Middle frontal gyrus (tissue), 1 donor: Measurements from ENCODE around the gene FLT4.

ENCODE experiments used
- DNase-seq: peaks from one replicate; pipeline ENCODE4 v3.0.0-alpha.2; 2015; ENCODE audit warnings: low spot score; ENCODE audit errors: extremely low spot score

The FLT4 gene

DNA sequence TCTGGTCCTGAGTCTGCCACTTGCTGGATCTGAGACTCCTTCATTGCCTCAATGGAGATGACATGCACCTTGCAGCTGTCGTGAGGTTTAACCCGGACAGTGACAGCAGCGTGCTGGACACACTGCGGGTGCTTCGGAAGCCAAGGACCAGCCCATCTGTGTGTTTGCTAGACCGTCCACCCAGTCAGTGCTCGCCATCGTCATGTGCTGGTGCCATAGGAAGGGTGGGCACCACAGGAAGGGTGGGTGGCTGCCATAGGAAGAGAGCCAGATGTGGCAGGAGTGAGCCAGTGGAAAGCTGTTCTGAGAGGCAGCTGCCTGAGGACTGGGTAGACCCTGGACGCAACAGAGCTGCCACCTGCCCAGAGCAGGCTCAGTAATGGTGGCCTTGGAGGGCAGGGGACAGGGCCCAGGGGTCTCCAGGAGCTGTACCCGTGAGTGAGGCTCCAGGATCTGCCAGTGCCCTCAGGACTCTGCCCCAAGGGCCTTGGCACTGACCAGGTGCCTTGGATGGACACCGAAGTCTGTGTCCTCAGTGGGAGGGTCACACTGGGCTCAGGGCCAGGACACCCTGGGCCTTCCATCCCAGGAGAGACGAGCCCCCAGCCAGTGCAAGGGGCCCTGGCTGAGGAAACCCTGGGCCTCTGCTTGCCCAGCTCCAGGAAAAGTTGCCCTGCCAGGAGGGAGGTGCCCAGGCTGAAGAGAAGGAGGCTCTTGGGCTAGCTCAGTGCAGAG, 21.8 kb downstream of the FLT4 start:
- DNase-seq = no peak

DNA sequence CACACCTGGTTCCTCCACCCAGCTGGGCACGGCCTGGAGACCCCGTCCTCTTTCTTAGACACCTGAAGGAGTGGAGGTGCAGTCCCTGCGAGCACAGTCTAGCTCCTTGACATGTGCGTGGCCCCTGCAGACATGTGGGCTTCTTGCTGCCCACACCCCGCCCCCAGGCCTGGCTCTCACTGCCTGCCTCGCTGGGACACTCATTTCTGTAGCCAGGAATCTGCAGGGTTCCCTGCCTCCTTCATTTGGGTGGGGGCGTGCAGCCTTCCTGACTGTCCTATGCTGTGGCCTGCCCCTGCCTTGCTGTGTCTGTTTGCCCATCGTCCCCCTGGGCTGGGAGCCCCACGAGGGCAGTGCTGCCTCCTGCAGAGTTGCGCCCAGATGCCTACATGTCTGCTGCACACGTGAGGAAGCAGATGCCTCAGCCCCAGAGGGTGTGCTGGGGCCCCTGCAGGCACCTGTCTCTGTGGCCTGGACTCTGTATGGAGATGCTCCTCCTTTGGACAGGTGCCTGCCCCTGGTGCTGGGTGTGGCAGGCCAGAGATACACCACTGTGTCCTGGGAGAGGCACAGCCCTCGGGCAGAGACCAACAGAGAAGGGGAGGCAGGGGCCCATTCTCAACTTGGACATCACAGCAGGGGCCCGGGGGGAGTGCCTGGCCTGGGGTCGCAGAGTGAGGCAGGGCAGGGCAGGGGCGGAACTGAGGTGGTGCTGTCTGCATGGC, 22.6 kb downstream of the FLT4 start:
- DNase-seq = no peak

DNA sequence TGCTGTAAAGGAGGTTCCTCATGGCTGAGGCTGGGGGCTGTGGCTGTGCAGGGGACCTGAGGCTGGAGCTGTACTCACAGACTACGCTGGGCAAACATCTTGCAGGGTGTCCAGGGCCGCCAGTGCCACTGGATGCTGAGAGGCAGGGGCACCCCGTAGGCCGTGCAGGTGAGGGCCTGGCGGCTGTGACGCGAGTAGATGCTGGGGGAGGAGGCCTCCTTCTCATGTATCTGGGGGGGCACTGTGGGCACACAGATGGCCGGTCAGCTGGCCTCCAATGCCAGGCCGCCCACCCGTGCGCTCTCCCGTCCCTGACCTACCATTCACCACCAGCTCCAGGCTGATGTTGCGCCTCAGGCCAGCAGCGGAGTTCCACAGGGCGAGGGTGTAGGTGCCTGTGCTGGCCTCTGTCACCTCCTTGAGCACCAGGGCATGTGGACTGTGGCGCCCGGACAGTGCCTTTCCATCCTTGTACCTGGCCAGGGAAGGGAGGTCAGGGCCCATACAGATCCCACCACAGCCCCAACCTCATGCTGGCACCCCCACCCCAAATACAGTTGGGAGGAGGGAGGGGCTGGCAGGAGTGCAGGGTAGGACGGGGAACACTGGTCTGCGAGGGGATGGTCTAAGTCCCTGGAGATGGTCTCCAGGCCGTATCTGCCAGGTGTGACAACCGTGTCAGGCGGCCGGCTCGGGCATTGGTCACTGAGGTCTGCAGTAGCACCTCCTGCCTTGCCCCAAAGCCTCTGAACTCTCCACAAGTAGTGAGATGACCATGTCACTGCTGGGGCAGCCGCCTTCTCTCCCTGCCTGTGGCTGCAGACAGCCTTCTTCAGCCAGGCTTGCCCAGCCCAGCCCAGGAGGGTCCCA, 23.4 kb downstream of the FLT4 start:
- no peak for DNase-seq

DNA sequence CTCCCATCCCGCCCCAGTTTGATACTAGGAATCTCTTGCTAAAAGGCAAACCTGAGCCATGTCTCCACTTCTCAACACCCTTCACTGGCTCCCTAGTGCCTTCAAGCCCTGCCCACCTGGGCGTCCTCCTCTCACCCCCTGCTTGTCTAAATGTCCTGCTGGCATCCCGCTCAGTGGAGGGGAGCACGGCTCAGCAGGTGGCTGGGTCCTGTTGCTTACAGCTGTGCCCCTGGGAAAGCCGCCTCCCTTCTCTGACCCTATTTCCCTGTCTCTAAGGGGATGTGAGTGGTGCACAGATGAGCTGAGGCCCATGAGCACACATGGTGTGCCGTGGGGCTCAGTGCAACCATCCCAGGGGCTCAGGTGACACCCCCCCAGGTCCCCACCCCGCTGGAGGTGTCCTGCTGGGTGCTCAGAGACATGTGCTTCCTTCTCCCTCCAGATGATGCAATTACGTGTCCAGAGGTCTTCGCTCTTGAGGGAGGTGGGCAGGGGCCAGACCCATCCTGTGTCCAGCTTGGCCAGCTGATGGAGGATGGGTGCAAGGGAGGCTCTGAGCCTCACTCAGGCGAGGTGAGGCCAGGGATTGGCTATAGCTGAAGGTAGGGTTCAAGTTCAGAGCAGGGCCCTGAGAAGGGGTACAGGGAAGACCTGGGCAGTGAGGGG, 24.1 kb downstream of the FLT4 start:
- DNase-seq = no peak

DNA sequence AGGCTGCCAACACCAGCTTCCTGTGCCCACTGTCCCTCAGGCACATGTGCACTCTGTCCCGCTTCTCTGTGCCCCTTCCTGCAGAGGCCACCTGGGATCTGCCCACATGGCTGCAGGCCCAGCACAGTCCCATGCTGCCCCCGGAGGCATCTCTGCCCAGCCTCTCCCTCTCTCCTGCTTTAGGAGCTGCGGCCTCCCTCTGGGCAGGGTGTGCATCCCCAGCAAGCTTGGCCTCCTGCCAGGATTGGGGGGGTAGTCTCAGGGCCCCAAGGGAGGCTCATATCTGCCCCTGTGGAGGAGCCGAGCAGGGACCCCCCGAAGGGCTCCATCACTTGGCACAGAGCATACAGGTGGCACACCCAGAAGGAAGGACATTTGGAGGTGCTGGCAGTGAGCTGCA, 24.8 kb downstream of the FLT4 start:
- DNase-seq = no peak

DNA sequence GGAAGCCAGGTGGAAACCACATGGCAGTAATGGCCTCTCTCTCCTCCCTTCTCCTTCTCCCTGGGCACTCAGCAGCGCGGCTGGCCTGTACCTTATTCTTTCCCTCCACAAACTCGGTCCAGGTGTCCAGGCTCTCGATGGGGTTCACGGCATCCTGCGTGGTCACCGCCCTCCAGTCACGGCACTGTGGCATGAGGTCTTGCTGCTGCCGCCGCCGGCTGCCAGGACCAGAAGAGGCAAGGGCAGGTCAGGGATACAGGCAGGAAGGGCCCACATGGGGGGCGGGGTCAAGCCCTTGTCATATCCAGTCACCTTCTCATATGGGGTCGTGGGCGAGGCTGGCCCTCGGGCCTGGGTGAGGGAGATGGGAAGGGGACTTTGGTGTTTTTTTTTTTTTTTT, 25.6 kb downstream of the FLT4 start:
- DNase-seq = no peak

DNA sequence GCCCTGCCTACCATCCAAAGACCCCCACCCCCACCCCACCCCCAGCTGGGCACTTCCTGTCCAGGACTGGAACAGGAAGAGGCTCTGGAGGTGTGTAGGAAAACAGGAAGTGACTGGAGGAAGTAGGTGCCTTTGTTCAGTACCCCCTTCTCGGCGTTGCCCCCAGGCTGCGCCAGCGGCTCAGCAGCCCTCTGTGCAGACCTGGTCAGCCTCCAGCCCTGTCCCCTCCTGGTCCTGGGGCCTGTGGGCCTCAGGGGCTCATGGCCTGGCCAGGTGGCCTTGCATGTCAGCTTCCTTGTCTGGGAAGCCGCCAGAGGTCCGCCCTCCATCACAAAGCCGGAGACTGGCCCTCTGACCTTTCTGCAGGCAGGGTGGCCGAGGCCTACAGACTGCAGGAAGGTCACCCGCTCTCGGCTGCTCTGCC, 26.0 kb downstream of the FLT4 start:
- no peak for DNase-seq

DNA sequence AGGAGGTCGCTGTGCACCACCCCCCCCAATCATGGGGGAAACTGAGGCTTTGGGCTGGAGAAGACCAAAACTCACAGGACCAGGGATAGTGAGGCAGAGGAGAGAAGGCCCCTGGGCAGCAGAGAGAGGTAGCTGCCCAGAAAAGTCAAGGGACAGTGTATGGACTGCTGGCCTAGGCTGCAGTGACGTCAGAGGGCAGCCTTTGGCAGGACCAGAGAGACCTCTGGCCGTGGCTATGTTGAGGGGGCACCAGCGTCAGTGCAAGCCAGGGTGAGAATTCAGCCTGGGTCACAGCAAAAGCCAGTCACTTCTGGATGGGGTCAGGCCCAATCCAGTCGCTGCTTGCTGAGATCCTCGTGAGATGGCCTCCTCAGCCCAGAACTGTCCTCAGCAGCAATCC, 26.5 kb downstream of the FLT4 start:
- no peak for DNase-seq

DNA sequence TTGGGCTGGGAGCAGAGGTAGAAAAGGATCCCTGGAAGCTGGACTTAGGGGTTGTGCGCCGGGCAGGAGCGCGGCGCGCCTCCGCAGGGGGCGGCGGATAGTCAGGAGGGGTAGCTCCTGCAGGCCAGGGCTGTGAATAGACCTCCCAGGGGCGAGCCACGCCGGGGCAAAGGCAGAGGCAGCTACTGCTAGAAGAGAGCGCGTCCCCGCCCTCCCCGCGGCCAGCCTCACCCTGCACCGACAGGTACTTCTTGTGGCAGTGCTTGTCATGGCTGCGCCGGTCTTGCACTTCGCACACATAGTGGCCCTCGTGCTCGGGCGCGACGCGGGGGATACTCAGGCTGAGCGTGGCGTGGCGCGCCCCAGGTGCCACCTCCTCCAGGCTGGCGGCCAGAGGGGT, 28.1 kb downstream of the FLT4 start:
- DNase-seq = no peak

DNA sequence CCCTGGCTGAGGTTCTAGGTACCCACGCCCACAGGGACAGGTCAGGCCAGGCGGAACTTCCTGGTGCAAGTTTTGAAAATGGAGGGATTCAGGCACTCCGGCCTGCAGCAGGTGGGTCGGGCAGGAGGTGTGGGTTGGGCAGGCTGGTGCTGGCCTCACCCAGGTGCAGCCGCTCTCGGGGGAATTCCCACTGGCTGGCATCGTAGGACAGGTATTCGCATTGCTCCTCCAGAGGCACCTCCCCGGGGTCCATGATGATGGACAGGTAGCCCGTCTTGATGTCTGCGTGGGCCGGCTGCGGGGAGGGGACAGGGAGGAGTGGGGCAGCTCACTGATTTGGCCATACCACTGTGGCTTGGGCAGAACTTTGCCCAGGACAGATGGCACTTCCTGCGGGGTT, 29.4 kb downstream of the FLT4 start:
- DNase-seq = no peak

DNA sequence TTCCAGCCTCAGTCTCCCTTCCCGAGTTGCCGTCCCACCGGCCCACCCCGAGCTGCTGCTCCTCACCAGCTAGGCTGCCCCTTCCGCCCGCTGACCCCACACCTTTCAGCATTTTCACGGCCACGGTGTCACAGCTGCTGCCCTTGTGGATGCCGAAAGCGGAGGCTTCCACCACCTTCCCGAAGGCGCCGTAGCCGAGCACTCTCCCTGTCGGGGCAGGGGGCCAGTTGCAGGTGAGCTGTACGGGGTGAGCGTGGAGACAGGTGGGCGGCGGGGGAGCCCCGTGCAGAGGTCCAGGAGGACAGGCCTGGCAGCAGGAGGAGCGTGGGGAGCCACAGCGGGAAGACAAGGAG, 29.9 kb downstream of the FLT4 start:
- DNase-seq = no peak

DNA sequence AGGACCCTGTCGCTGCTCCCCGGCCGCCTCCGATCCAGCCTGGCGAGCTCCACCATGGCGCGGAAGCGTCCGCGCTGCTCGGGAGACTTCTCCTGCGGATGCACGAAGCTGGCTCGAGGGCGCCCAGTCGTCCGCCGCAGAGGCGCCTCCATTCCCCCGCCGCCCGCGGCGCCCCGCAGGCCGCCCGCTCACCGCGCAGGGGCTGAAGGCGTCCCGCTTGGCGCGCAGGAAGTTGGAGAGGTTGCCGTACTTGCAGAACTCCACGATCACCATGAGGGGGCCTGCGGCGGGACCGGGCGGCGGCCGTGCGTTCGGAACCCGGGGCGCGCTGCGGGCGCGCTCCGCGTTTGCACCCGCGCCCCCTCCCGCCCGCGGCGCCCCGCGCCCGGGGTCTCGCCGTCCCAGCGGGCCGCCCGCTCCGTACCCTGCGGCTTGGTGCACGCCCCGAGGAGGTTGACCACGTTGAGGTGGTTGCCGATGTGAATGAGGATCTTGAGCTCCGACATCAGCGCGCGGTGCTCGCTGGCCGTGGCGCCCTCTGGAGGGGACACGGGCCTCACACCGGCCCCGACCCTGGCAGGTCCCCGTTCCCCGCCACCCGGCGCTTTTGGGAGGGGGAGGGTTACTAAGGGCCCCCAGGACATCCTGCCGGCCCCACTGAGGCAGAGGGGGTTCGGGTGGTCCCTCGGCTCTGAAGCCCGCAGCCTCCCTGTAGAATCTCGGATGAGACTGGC, 30.4 kb downstream of the FLT4 start:
- DNase-seq = no peak

DNA sequence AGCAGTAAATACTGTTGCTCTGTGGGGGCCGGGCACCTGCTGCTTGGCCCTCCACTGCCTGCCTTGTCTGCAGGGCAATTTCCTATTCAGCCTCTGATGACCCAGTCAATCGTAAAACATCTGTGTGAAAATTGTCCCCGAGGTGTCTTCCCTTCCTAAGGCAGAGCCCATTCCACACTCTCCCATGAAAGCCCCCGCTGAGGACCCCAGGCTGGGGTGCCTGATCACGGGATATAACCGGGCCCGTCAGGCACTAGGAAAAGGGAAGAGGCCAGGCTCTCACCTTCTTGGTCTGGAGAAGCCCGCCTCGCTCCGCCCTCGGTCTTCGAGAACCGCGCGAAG, 30.9 kb downstream of the FLT4 start:
- no peak for DNase-seq

DNA sequence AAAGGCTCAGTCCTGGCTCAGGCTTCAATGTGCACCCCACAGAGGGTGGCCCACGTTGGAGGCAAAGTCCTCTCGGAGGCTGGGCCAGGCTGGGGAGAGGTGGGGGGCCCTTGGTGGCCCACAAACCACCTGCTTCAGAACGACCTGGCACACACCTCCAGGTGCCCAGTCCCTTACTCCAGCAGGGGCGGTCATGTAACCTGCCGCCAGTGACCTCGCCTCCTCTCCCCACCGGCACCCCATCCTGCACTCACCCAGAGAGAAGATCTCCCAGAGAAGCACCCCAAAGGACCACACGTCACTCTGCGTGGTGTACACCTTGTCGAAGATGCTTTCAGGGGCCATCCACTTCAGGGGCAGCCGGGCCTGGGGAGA, 35.6 kb downstream of the FLT4 start:
- DNase-seq = no peak

DNA sequence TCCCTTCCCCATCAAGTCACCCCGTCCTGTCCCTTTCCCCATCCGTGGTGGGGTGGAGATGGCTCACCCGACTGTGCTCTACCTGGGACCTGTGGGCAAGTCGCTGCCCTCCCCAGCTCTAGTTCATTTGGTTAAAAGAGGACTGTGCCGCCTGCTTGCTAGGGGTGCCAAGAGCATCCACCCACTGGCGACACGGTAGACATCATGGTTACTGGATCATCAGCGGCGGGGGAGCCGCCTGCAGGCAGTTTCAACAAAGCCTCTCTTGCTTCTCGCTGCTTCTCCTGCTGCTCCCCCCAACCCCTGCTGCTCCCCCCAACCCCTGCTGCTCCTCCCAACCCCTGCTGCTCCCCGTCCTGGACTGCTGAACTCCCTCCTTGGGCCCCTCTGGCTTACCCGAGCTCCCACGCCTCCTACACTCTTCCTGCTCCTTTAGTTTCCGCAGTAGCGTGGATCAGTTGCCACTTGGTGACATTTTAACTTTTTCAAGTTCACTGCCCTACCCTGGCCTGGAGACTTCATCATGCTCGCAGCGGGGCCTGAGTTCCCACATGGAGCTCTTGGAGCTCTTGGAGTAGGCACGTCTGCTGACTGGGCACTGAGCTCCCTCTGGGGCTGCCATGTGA, 36.1 kb downstream of the FLT4 start:
- DNase-seq = no peak

DNA sequence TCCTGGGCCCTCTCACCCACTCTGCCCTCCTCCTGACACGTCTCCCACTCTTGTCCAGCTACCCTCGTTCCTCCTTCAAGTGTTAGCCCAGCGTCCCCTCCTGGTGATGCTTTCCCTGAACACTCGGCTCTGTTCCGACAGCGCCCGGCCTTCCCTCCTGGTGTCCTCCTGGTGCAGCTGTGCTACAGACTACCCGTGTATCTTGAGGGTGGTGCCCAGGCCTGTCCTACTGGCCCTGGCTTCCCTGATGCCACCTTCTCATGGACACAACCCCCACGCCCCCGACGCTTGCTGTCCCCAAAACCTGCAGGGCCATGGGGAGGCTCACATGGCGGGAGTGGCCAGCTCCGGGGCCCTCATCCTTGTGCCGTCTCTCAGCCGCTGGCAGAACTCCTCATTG, 36.7 kb downstream of the FLT4 start:
- DNase-seq = no peak

DNA sequence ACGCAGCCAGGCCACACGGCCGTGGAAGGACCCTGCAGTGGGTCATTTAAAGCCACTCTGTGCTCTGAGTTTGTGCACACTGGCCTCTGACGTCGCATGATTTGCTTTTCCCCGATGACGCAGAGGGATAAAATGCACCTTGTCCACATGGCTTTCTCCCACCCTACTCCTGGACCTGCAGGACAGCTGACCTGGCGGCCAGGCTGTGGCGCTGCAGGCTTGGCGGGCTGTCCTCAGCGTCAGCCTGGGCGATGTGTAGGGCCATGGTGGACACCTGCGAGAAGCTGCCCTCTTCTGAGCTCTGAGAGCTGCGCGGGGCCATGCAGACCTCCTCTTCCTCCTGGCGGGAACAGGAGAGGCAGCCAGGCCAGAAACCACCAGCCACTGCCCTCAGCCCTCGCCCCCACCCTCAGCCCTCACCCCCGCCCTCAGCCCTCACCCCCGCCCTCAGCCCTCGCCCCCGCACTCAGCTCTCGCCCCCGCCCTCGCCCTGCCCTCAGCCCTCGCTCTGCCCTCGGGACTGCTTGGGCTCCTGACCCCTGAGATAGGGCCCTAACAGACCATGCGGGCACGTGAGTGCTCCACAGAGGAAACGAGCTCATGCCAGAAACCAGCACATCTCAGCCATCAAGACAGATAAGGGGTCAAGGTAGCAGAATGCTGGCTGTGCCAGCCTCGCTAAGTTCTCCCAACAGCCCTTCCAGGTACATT, 38.1 kb downstream of the FLT4 start:
- DNase-seq = no peak

DNA sequence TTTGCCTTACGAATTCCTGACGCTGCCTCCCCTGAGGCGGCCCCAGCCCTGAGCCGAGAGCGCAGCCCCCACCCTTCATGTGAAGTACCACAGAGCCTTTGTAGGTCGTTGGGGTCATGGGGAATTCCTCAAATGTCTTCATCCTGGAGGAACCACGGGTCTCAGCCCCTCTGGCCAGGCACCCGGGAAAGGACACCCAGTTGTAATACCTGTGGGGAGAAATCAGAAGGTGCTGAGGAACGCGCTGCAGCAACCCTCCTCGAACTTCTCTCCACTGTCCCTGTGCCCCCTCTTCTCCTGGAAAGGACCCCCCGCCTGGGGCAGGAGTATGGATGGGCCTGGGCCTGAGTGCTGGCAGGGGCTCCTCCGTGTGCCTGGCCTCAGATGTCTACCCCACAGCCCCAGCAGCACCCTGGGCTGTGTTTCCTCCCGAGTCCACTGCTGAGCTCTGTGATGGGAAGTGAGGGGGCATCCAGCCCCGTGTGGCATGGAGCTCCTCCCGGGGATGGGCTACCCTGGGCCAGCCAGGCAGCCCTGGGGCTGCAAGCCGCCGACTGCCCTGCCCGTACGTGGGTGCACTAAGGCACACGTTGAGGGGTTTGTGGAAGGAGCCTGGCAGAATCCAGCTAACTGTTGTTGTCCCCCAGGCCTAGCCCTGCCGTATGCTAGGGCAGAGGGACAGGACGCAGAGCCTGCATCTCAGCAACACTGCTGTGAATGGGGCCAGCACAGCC, 39.4 kb downstream of the FLT4 start:
- no peak for DNase-seq

DNA sequence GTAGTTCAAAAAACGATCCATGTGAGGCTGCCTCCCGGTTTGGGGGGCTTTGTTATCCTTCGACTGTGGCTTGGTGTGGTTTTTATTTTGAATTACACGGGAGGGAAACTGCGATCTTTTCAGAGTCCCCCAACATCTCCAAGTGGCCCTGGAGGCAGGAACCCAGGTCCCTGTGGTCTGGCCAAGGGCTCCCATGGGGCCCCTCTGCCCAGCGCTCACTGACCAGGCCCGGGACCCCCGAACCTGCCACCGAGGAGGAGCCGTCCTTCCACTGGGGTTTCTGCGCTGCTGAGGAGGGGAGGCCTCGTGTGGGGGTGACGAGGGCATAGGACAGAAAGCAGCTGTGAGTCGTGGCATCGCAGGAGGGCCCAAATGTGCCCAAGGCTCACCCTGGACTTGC, 40.0 kb downstream of the FLT4 start:
- DNase-seq = no peak
